WTC11 (cell line): ENCODE results near the gene CBFB.

Experiments used
- SP1 ChIP-seq: sonication (generic); formaldehyde crosslinking; conservative IDR thresholded peaks from 2 replicates; pipeline ENCODE4 v1.8.1; 2022; ENCODE audit warnings: missing genetic modification reagents
- ZNF671 ChIP-seq: fragments of 250-450 bp; sonication (Bioruptor Pico); IDR thresholded peaks from 2 replicates; pipeline ENCODE4 v1.8.0; 2021; ENCODE audit warnings: mild to moderate bottlenecking
- TF ChIP-seq, protein P1 (sequence below): sonication (generic); formaldehyde crosslinking; IDR thresholded peaks from 2 replicates; pipeline ENCODE4 v1.8.0; 2023; ENCODE audit warnings: missing genetic modification reagents, mild to moderate bottlenecking, borderline replicate concordance
- TF ChIP-seq, protein P2 (sequence below): sonication (generic); formaldehyde crosslinking; IDR thresholded peaks from 2 replicates; pipeline ENCODE4 v1.8.0; 2022; ENCODE audit warnings: mild to moderate bottlenecking, missing genetic modification reagents
- TF ChIP-seq, protein P3 (sequence below): fragments of 200-600 bp; IDR thresholded peaks from 2 replicates; pipeline ENCODE4 v1.8.0; 2022; ENCODE audit warnings: antibody characterized with exemption
- TF ChIP-seq, protein P4 (sequence below): sonication (generic); formaldehyde crosslinking; IDR thresholded peaks from 2 replicates; pipeline ENCODE4 v1.8.1; 2023; ENCODE audit warnings: mild to moderate bottlenecking, missing genetic modification reagents

DNA sequence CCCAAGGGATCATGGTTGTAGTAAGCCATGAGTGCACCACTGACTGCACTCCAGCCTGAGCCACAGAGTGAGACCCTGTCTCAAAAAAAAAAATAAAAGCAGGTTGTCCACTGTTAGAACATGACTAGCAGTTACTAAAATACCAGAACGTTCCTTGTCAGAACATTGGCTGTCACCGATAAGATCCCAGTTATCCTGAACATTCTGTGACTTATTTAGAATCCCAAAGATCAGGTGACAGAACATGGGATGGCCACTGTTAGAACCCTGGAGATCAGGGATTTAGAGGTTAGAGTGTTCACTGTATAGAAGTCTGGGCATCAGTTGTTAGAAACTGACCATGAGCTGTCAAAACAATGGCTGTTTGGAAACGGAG, 32.0 kb upstream of the CBFB start:
- TF ChIP-seq, protein P1, sequence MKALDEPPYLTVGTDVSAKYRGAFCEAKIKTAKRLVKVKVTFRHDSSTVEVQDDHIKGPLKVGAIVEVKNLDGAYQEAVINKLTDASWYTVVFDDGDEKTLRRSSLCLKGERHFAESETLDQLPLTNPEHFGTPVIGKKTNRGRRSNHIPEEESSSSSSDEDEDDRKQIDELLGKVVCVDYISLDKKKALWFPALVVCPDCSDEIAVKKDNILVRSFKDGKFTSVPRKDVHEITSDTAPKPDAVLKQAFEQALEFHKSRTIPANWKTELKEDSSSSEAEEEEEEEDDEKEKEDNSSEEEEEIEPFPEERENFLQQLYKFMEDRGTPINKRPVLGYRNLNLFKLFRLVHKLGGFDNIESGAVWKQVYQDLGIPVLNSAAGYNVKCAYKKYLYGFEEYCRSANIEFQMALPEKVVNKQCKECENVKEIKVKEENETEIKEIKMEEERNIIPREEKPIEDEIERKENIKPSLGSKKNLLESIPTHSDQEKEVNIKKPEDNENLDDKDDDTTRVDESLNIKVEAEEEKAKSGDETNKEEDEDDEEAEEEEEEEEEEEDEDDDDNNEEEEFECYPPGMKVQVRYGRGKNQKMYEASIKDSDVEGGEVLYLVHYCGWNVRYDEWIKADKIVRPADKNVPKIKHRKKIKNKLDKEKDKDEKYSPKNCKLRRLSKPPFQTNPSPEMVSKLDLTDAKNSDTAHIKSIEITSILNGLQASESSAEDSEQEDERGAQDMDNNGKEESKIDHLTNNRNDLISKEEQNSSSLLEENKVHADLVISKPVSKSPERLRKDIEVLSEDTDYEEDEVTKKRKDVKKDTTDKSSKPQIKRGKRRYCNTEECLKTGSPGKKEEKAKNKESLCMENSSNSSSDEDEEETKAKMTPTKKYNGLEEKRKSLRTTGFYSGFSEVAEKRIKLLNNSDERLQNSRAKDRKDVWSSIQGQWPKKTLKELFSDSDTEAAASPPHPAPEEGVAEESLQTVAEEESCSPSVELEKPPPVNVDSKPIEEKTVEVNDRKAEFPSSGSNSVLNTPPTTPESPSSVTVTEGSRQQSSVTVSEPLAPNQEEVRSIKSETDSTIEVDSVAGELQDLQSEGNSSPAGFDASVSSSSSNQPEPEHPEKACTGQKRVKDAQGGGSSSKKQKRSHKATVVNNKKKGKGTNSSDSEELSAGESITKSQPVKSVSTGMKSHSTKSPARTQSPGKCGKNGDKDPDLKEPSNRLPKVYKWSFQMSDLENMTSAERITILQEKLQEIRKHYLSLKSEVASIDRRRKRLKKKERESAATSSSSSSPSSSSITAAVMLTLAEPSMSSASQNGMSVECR (CRISPR knock-in tag) = no peak
- TF ChIP-seq ZNF671 = no peak
- TF ChIP-seq, protein P2, sequence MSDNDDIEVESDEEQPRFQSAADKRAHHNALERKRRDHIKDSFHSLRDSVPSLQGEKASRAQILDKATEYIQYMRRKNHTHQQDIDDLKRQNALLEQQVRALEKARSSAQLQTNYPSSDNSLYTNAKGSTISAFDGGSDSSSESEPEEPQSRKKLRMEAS (CRISPR knock-in tag) = no peak
- TF ChIP-seq, protein P3, sequence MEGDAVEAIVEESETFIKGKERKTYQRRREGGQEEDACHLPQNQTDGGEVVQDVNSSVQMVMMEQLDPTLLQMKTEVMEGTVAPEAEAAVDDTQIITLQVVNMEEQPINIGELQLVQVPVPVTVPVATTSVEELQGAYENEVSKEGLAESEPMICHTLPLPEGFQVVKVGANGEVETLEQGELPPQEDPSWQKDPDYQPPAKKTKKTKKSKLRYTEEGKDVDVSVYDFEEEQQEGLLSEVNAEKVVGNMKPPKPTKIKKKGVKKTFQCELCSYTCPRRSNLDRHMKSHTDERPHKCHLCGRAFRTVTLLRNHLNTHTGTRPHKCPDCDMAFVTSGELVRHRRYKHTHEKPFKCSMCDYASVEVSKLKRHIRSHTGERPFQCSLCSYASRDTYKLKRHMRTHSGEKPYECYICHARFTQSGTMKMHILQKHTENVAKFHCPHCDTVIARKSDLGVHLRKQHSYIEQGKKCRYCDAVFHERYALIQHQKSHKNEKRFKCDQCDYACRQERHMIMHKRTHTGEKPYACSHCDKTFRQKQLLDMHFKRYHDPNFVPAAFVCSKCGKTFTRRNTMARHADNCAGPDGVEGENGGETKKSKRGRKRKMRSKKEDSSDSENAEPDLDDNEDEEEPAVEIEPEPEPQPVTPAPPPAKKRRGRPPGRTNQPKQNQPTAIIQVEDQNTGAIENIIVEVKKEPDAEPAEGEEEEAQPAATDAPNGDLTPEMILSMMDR = no peak
- TF ChIP-seq SP1 (CRISPR knock-in tag) = no peak
- TF ChIP-seq, protein P4, sequence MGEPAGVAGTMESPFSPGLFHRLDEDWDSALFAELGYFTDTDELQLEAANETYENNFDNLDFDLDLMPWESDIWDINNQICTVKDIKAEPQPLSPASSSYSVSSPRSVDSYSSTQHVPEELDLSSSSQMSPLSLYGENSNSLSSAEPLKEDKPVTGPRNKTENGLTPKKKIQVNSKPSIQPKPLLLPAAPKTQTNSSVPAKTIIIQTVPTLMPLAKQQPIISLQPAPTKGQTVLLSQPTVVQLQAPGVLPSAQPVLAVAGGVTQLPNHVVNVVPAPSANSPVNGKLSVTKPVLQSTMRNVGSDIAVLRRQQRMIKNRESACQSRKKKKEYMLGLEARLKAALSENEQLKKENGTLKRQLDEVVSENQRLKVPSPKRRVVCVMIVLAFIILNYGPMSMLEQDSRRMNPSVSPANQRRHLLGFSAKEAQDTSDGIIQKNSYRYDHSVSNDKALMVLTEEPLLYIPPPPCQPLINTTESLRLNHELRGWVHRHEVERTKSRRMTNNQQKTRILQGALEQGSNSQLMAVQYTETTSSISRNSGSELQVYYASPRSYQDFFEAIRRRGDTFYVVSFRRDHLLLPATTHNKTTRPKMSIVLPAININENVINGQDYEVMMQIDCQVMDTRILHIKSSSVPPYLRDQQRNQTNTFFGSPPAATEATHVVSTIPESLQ (CRISPR knock-in tag) = no peak
